Small intestine (tissue), 7 donors: ENCODE results near the gene DOCK4. TPM values are rescaled to one million over a fixed set of nuclear protein-coding genes. Genes with fewer than 3 reads are reported as not detected.

Experiments
- DNase-seq, 2 donors: peaks; one replicate each; pipeline versions ENCODE4 v3.0.0 to v3.0.0-alpha.2; 2013
- FAIRE-seq: peaks from 2 replicates; lab custom pipeline; 2012; peaks lifted over from hg19 to GRCh38; lab: Jason Lieb, UNC
- H3K27ac ChIP-seq, 3 donors: one replicate each; pipeline ENCODE4 v1.5.1; 2013; ENCODE audit warnings: low read length in 2 of 3, mild to moderate bottlenecking in 2 of 3, control low read depth in 1 of 3, inconsistent platforms in 1 of 3, low read depth in 1 of 3, moderate library complexity in 1 of 3
- H3K27me3 ChIP-seq, 3 donors: one replicate each; pipeline ENCODE4 v1.6.1; 2013; ENCODE audit warnings: low read length in 3 of 3, inconsistent platforms in 1 of 3; ENCODE audit not compliant: control insufficient read depth in 3 of 3, insufficient read depth in 3 of 3
- H3K36me3 ChIP-seq, 3 donors: one replicate each; pipeline ENCODE4 v1.6.1; 2013; ENCODE audit warnings: low read length in 3 of 3, inconsistent platforms in 1 of 3, low read depth in 1 of 3, mild to moderate bottlenecking in 1 of 3, moderate library complexity in 1 of 3; ENCODE audit not compliant: control insufficient read depth in 3 of 3, insufficient read depth in 2 of 3
- H3K4me1 ChIP-seq, 3 donors: one replicate each; pipeline ENCODE4 v1.6.1; 2013; ENCODE audit warnings: low read length in 2 of 3, inconsistent platforms in 1 of 3, low read depth in 1 of 3, mild to moderate bottlenecking in 1 of 3, moderate library complexity in 1 of 3; ENCODE audit not compliant: control insufficient read depth in 3 of 3, insufficient read depth in 2 of 3
- H3K4me3 ChIP-seq, 3 donors: one replicate each; pipeline ENCODE4 v1.5.1; 2013; ENCODE audit warnings: low read length in 3 of 3, control low read depth in 1 of 3, inconsistent platforms in 1 of 3, low read depth in 1 of 3, mild to moderate bottlenecking in 1 of 3, moderate library complexity in 1 of 3
- H3K9me3 ChIP-seq, 2 donors: one replicate each; pipeline ENCODE4 v1.6.1; 2013; ENCODE audit warnings: low read depth in 1 of 2, low read length in 1 of 2; ENCODE audit not compliant: control insufficient read depth in 2 of 2, insufficient read depth in 1 of 2
- WGBS, 3 donors: extraction: QIAGEN DNeasy Blood & Tissue Kit; methylation state at CpG; one replicate each; pipeline ENCODE4 v1.1.7; 2013; 5-methylcytosine and 5-hydroxymethylcytosine counted together
- polyA plus RNA-seq, 4 donors: library from polyadenylated mRNA; stranded (reverse) in 3 of 4; unstranded in 1 of 4; fragments of 200-250 nt in 3 of 4; fragments of 120-200 nt in 1 of 4; gene quantifications; one replicate each; pipeline versions ENCODE4 v1.2.1 to v1.2.3, GENCODE V29; 2013
- donor health status: healthy with polysubstance abuse.
- donor health status: control.
- donor health status: control.
- donor health status: Bipolar disorder and iron deficiency.
- donor health status: healthy.

DOCK4 gene
- polyA plus RNA-seq, 4 donors: 1.9 to 4.1 (median 3.8) TPM; not detected in 1

GRCh38 chr7:111895049-111895448, 311.1 kb downstream of the DOCK4 start:
- peaks cover 0 to 2% (median 0%) of the 10 kb centered on the region in 3 donors for H3K36me3 ChIP-seq
- H3K27ac ChIP-seq: no peak overlapping the region
- FAIRE-seq: no peak
- H3K4me1 ChIP-seq: no peaks in the 10 kb centered on the region
- H3K27me3 ChIP-seq: no peaks in the 10 kb centered on the region
- no peaks in the 10 kb centered on the region for H3K9me3 ChIP-seq
- WGBS, 3 donors: 87 to 89% (median 89%) methylated on average over 2 of the region's 2 CpGs
- no peak overlapping the region for H3K4me3 ChIP-seq
- no peak for DNase-seq

GRCh38 chr7:111894518-111894917, 311.7 kb downstream of the DOCK4 start:
- H3K9me3 ChIP-seq: no peaks in the 10 kb centered on the region
- DNase-seq: no peak
- FAIRE-seq: no peak
- no peak overlapping the region for H3K27ac ChIP-seq
- WGBS, 3 donors: 90 to 100% (median 90%) methylated on average over 1 of the region's 1 CpG
- H3K4me3 ChIP-seq: no peak overlapping the region
- H3K36me3 ChIP-seq: peaks cover 0 to 2% (median 0%) of the 10 kb centered on the region in 3 donors
- H3K4me1 ChIP-seq: no peaks in the 10 kb centered on the region
- H3K27me3 ChIP-seq: no peaks in the 10 kb centered on the region

GRCh38 chr7:111893190-111893589, 313.0 kb downstream of the DOCK4 start:
- DNase-seq (peak in 1 of 2 donors; percentile 12), FAIRE-seq (no peak)

GRCh38 chr7:111892588-111892987, 313.6 kb downstream of the DOCK4 start:
- FAIRE-seq: no peak
- no peaks in the 10 kb centered on the region for H3K9me3 ChIP-seq
- H3K36me3 ChIP-seq: peaks cover 0 to 2% (median 0%) of the 10 kb centered on the region in 3 donors
- no peaks in the 10 kb centered on the region for H3K4me1 ChIP-seq
- no peaks in the 10 kb centered on the region for H3K27me3 ChIP-seq
- DNase-seq: no peak
- 67 to 68% (median 67%) methylated on average over 3 of the region's 3 CpGs for WGBS, 3 donors
- H3K27ac ChIP-seq: no peak overlapping the region
- no peak overlapping the region for H3K4me3 ChIP-seq

More at GRCh38 chr7:111893190-111893589, 313.0 kb downstream of the DOCK4 start:
- 58 to 74% (median 69%) methylated on average over 5 of the region's 5 CpGs for WGBS, 3 donors
- Histone ChIP-seq H3K27ac (no peak overlapping the region), H3K4me3 (no peak overlapping the region), H3K27me3 (no peaks in the 10 kb centered on the region), H3K36me3 (peaks cover 0 to 2% (median 0%) of the 10 kb centered on the region in 3 donors), H3K9me3 (no peaks in the 10 kb centered on the region), H3K4me1 (no peaks in the 10 kb centered on the region)

- 84 to 89% (median 86%) methylated on average over 1 of the region's 1 CpG for WGBS, 3 donors
- no peaks in the 10 kb centered on the region for H3K27me3 ChIP-seq
- no peak for DNase-seq
- H3K36me3 ChIP-seq: peaks cover 0 to 2% (median 0%) of the 10 kb centered on the region in 3 donors
- no peak overlapping the region for H3K27ac ChIP-seq
- no peaks in the 10 kb centered on the region for H3K4me1 ChIP-seq
- FAIRE-seq: no peak
- H3K4me3 ChIP-seq: no peak overlapping the region
- no peaks in the 10 kb centered on the region for H3K9me3 ChIP-seq
Measured at GRCh38 chr7:111887734-111888133, 318.5 kb downstream of the DOCK4 start.

GRCh38 chr7:111886233-111886632, 320.0 kb downstream of the DOCK4 start:
- no peak overlapping the region for H3K27ac ChIP-seq
- H3K9me3 ChIP-seq: no peaks in the 10 kb centered on the region
- 17 to 54% (median 50%) methylated on average over 2 of the region's 2 CpGs for WGBS, 3 donors
- FAIRE-seq (no peak), DNase-seq (no peak)
- no peaks in the 10 kb centered on the region for H3K4me1 ChIP-seq
- peaks cover 0 to 2% (median 0%) of the 10 kb centered on the region in 3 donors for H3K36me3 ChIP-seq
- H3K4me3 ChIP-seq: no peak overlapping the region
- no peaks in the 10 kb centered on the region for H3K27me3 ChIP-seq

- H3K27me3 ChIP-seq: no peaks in the 10 kb centered on the region
- H3K9me3 ChIP-seq: peaks cover 0 to 6% of the 10 kb centered on the region in 2 donors
- H3K4me3 ChIP-seq: no peak overlapping the region
- DNase-seq (no peak), FAIRE-seq (no peak)
- no peaks in the 10 kb centered on the region for H3K4me1 ChIP-seq
- no peak overlapping the region for H3K27ac ChIP-seq
- H3K36me3 ChIP-seq: no peaks in the 10 kb centered on the region
Measured at GRCh38 chr7:111883241-111883640, 323.0 kb downstream of the DOCK4 start.

- no peaks in the 10 kb centered on the region for H3K4me1 ChIP-seq
- FAIRE-seq (no peak), DNase-seq (no peak)
- H3K27ac ChIP-seq: no peak overlapping the region
- no peak overlapping the region for H3K4me3 ChIP-seq
- no peaks in the 10 kb centered on the region for H3K27me3 ChIP-seq
- no peaks in the 10 kb centered on the region for H3K36me3 ChIP-seq
- H3K9me3 ChIP-seq: peaks cover 0 to 6% of the 10 kb centered on the region in 2 donors
Measured at GRCh38 chr7:111878785-111879184, 327.4 kb downstream of the DOCK4 start.

GRCh38 chr7:111877931-111878330, 328.3 kb downstream of the DOCK4 start:
- no peak overlapping the region for H3K27ac ChIP-seq
- no peaks in the 10 kb centered on the region for H3K4me1 ChIP-seq
- DNase-seq (no peak), FAIRE-seq (no peak)
- H3K27me3 ChIP-seq: no peaks in the 10 kb centered on the region
- H3K36me3 ChIP-seq: no peaks in the 10 kb centered on the region
- WGBS, 3 donors: 76 to 83% (median 79%) methylated on average over 4 of the region's 4 CpGs
- peaks cover 0 to 6% of the 10 kb centered on the region in 2 donors for H3K9me3 ChIP-seq
- H3K4me3 ChIP-seq: no peak overlapping the region
